SU-DHL-6 (cell line): ENCODE results near the gene A1CF.
"Not testable (repeated sequence)": the region's sequence is repeated elsewhere in the genome, so short reads cannot be mapped to it uniquely, and the experiment has no call there.

Source experiments
- H2AFZ ChIP-seq: fragments of 200-600 bp; sonication (generic); 2 replicates; pipeline ENCODE4 v1.6.1; 2014; ENCODE audit warnings: low read depth, mild to moderate bottlenecking, moderate library complexity, mixed read lengths, antibody characterized with exemption, low read length; ENCODE audit not compliant: severe bottlenecking
- H3F3A ChIP-seq: fragments of 200-600 bp; shearing (Covaris generic); 2 replicates; pipeline ENCODE4 v1.6.0; 2016; ENCODE audit warnings: antibody characterized with exemption, mild to moderate bottlenecking; ENCODE audit not compliant: insufficient read depth
- H3K27ac ChIP-seq: fragments of 200-600 bp; sonication (generic); 2 replicates; pipeline ENCODE4 v1.5.1; 2016; ENCODE audit warnings: low read depth, mild to moderate bottlenecking, low read length, moderate library complexity, mixed read lengths
- H3K27me3 ChIP-seq: fragments of 200-600 bp; sonication (generic), shearing (Covaris generic); 2 replicates; pipeline ENCODE4 v1.6.0; 2014; ENCODE audit warnings: mild to moderate bottlenecking, low read length
- H3K36me3 ChIP-seq: fragments of 200-600 bp; sonication (generic); 2 replicates; pipeline ENCODE4 v1.6.1; 2014; ENCODE audit warnings: mild to moderate bottlenecking, low read length, mixed read lengths
- H3K4me2 ChIP-seq: fragments of 300-600, 200-600 bp; shearing (Covaris generic), sonication (generic); 2 replicates; pipeline ENCODE4 v1.6.0; 2014; ENCODE audit warnings: low read length, low read depth, mild to moderate bottlenecking; ENCODE audit not compliant: poor library complexity, severe bottlenecking
- H3K4me3 ChIP-seq: fragments of 200-600 bp; sonication (generic); 2 replicates; pipeline ENCODE4 v1.5.1; 2014; ENCODE audit warnings: antibody characterized with exemption, low read length, mild to moderate bottlenecking, mixed read lengths; ENCODE audit not compliant: insufficient read depth, poor library complexity, severe bottlenecking
- H3K79me2 ChIP-seq: fragments of 200-600 bp; sonication (generic); 2 replicates; pipeline ENCODE4 v1.6.1; 2014; ENCODE audit warnings: mild to moderate bottlenecking, low read length, moderate library complexity; ENCODE audit not compliant: insufficient read depth
- H3K9ac ChIP-seq: fragments of 200-600 bp; sonication (generic); 2 replicates; pipeline ENCODE4 v1.7.0; 2014; ENCODE audit warnings: mild to moderate bottlenecking, low read length
- H3K9me2 ChIP-seq: fragments of 200-600 bp; sonication (generic); replicated peaks from 2 replicates; pipeline ENCODE4 v1.6.1; 2014; ENCODE audit warnings: low read length; ENCODE audit not compliant: insufficient read depth
- H3K9me3 ChIP-seq: fragments of 200-600 bp; sonication (generic); 2 replicates; pipeline ENCODE4 v1.6.1; 2014; ENCODE audit warnings: low read length, mixed read lengths; ENCODE audit not compliant: insufficient read depth
- H4K20me1 ChIP-seq: fragments of 200-600 bp; sonication (generic); 2 replicates; pipeline ENCODE4 v1.6.1; 2014; ENCODE audit warnings: low read depth, mild to moderate bottlenecking, antibody characterized with exemption, low read length, moderate library complexity, mixed read lengths
- CTCF ChIP-seq: fragments of 200-600 bp; sonication (generic); IDR thresholded peaks from one replicate; pipeline ENCODE4 v1.5.1; 2017; ENCODE audit warnings: antibody characterized with exemption, mild to moderate bottlenecking, low read length, moderate library complexity; ENCODE audit not compliant: insufficient read depth, poor library complexity, severe bottlenecking
- EZH2phosphoT487 ChIP-seq: fragments of 200-600 bp; sonication (generic), shearing (Covaris generic); conservative IDR thresholded peaks from 2 replicates; pipeline ENCODE4 v1.6.1; 2018; ENCODE audit warnings: mild to moderate bottlenecking, antibody characterized with exemption, low read length, moderate library complexity, mixed read lengths

Gene A1CF

GRCh38 chr10:50796693-50797092, 88.7 kb downstream of the A1CF start:
- Histone ChIP-seq H3K79me2 (no peaks in the 10 kb centered on the region), H2AFZ (no peak overlapping the region), H3K4me3 (no peak overlapping the region), H3K27me3 (no peaks in the 10 kb centered on the region), H4K20me1 (no peaks in the 10 kb centered on the region), H3F3A (no peaks in the 10 kb centered on the region), H3K36me3 (no peaks in the 10 kb centered on the region), H3K9me2 (no peaks in the 10 kb centered on the region), H3K27ac (no peak overlapping the region), H3K9ac (no peak overlapping the region), H3K9me3 (no peaks in the 10 kb centered on the region), H3K4me2 (no peak overlapping the region)
- TF ChIP-seq EZH2phosphoT487 (no peak), CTCF (no peak)

- no peak overlapping the region for H3K27ac ChIP-seq
- no peaks in the 10 kb centered on the region for H3K9me3 ChIP-seq
- no peaks in the 10 kb centered on the region for H3K27me3 ChIP-seq
- H3F3A ChIP-seq: no peaks in the 10 kb centered on the region
- H4K20me1 ChIP-seq: no peaks in the 10 kb centered on the region
- TF ChIP-seq EZH2phosphoT487: no peak
- no peaks in the 10 kb centered on the region for H3K79me2 ChIP-seq
- H3K4me2 ChIP-seq: no peak overlapping the region
- H3K36me3 ChIP-seq: no peaks in the 10 kb centered on the region
- no peak overlapping the region for H2AFZ ChIP-seq
- no peak overlapping the region for H3K4me3 ChIP-seq
- H3K9me2 ChIP-seq: no peaks in the 10 kb centered on the region
- no peak overlapping the region for H3K9ac ChIP-seq
Measured at GRCh38 chr10:50794490-50794889, 90.9 kb downstream of the A1CF start.

GRCh38 chr10:50788951-50789945, 96.2 kb downstream of the A1CF start:
- Histone ChIP-seq H4K20me1 (no peaks in the 10 kb centered on the region), H3K4me2 (no peak overlapping the region), H3F3A (no peaks in the 10 kb centered on the region), H3K9ac (no peak overlapping the region), H3K9me3 (no peaks in the 10 kb centered on the region), H3K79me2 (no peaks in the 10 kb centered on the region), H3K27ac (no peak overlapping the region), H2AFZ (no peak overlapping the region), H3K27me3 (no peaks in the 10 kb centered on the region), H3K9me2 (no peaks in the 10 kb centered on the region), H3K36me3 (no peaks in the 10 kb centered on the region), H3K4me3 (no peak overlapping the region)
- TF ChIP-seq EZH2phosphoT487 (no peak), CTCF (no peak)

- not testable (repeated sequence) for H3K27ac ChIP-seq, H2AFZ ChIP-seq
Measured at GRCh38 chr10:50787962-50788361, 97.5 kb downstream of the A1CF start.

GRCh38 chr10:50782017-50782416, 103.4 kb downstream of the A1CF start:
- H3F3A ChIP-seq, H2AFZ ChIP-seq, H3K36me3 ChIP-seq, H3K9ac ChIP-seq, H3K27me3 ChIP-seq, H3K9me3 ChIP-seq, H3K4me2 ChIP-seq, H3K9me2 ChIP-seq, H4K20me1 ChIP-seq, H3K79me2 ChIP-seq, H3K4me3 ChIP-seq, H3K27ac ChIP-seq: not testable (repeated sequence)

More at GRCh38 chr10:50787962-50788361, 97.5 kb downstream of the A1CF start:
- not testable (repeated sequence) for H3K9me2 ChIP-seq, H3K27me3 ChIP-seq, H3K36me3 ChIP-seq, H3K4me2 ChIP-seq, H3K9ac ChIP-seq, H4K20me1 ChIP-seq, H3F3A ChIP-seq, H3K79me2 ChIP-seq, H3K4me3 ChIP-seq, H3K9me3 ChIP-seq

GRCh38 chr10:50780036-50780435, 105.4 kb downstream of the A1CF start:
- not testable (repeated sequence) for H3K36me3 ChIP-seq, H4K20me1 ChIP-seq, H3K27me3 ChIP-seq, H2AFZ ChIP-seq, H3F3A ChIP-seq, H3K9me2 ChIP-seq, H3K9ac ChIP-seq, H3K9me3 ChIP-seq, H3K4me2 ChIP-seq, H3K4me3 ChIP-seq, H3K79me2 ChIP-seq, H3K27ac ChIP-seq
